HCT116 (cell line): Measurements from ENCODE around the gene TCF12.
"Not testable (repeated sequence)": the region's sequence is repeated elsewhere in the genome, so short reads cannot be mapped to it uniquely, and the experiment has no call there.

ENCODE experiments used
- CTCF ChIP-seq, 3 experiments: fragments of 200-600 bp in 1 of 3; sonication (generic) in 1 of 3; IDR thresholded peaks in 2 of 3; conservative IDR thresholded peaks in 1 of 3; 2 replicates each; pipeline ENCODE4 v1.5.1; 2012 to 2017; ENCODE audit warnings: low read depth in 2 of 3, low read length in 2 of 3, antibody characterized with exemption in 1 of 3, borderline replicate concordance in 1 of 3, control low read depth in 1 of 3, mild to moderate bottlenecking in 1 of 3, mixed read lengths in 1 of 3, mixed run types in 1 of 3, moderate library complexity in 1 of 3; ENCODE audit not compliant: insufficient read depth in 1 of 3
- POLR2A ChIP-seq: IDR thresholded peaks from 2 replicates; pipeline ENCODE4 v1.7.0; 2011; ENCODE audit warnings: borderline replicate concordance; ENCODE audit not compliant: insufficient read depth, insufficient read length; ENCODE audit errors: extremely low read depth
- POLR2AphosphoS5 ChIP-seq: IDR thresholded peaks from 2 replicates; pipeline ENCODE4 v1.6.1; 2011; ENCODE audit warnings: mild to moderate bottlenecking, low read depth, low read length, moderate library complexity

- TF ChIP-seq CTCF (IDR thresholded peaks at IDR 0.05 in 2 of 3, conservative IDR thresholded peaks at IDR 0.05 in 1 of 3; ENCODE audit: borderline replicate concordance in 1 of 3, insufficient read depth in 1 of 3, low read depth in 2 of 3, low read length in 2 of 3); POLR2A; POLR2AphosphoS5: not testable (repeated sequence)
Measured at GRCh38 chr15:57164251-57164650, 245.8 kb downstream of the TCF12 start.
